Measurements from ENCODE around the gene DDX21.
"Not testable (repeated sequence)": the region's sequence is repeated elsewhere in the genome, so short reads cannot be mapped to it uniquely, and the experiment has no call there.

DDX21 gene

GRCh38 chr10:68955832-68956532 lies at the start of gene DDX21:
DDX21 (plus strand) TSS chr10:68956170; CDS start chr10:68956226, 56 bp downstream.
- DNase-seq (ENCODE audit: low read depth, low spot score): no peak
- H3K36me3 ChIP-seq (ENCODE audit: insufficient read depth, low read length): peaks cover 16% of the 10 kb centered on the region
- H3K4me3 ChIP-seq: peak within 1 kb of the TSS; percentile 89
- peak within 1 kb of the TSS; percentile 84 for H3K27ac ChIP-seq
- TF ChIP-seq POLR2AphosphoS5 (IDR thresholded peaks at IDR 0.05; ENCODE audit: borderline replicate concordance, low read depth, low read length): peak; percentile 82; the same call in 1 of the 2 replicates
- TF ChIP-seq FOXP2 (optimal IDR thresholded peaks at IDR 0.05; ENCODE audit: control extremely low read depth, extremely low read length, insufficient read depth): no peak
- no peaks in the 10 kb centered on the region for H3K9me3 ChIP-seq (ENCODE audit: low read depth, low read length)
- H3K9ac ChIP-seq (ENCODE audit: insufficient read length): peak within 1 kb of the TSS; percentile 78

GRCh38 chr10:68924593-68924992 lies 31.4 kb upstream of the DDX21 start:
- DNase-seq (ENCODE audit: low read depth, low spot score): no peak
- H3K27ac ChIP-seq: no peak overlapping the region
- H3K9me3 ChIP-seq (ENCODE audit: low read depth, low read length): no peaks in the 10 kb centered on the region
- TF ChIP-seq FOXP2 (optimal IDR thresholded peaks at IDR 0.05; ENCODE audit: control extremely low read depth, extremely low read length, insufficient read depth) (no peak), POLR2AphosphoS5 (IDR thresholded peaks at IDR 0.05; ENCODE audit: borderline replicate concordance, low read depth, low read length) (no peak), EZH2 (IDR thresholded peaks at IDR 0.05) (no peak)
- peaks cover 5% of the 10 kb centered on the region; the same call in 1 of the 2 replicates for H3K36me3 ChIP-seq (ENCODE audit: insufficient read depth, low read length)
- no peak overlapping the region for H3K4me3 ChIP-seq
- no peak overlapping the region for H3K9ac ChIP-seq (ENCODE audit: insufficient read length)

GRCh38 chr10:68925489-68925888 lies 30.5 kb upstream of the DDX21 start:
- Histone ChIP-seq H3K9me3 (ENCODE audit: low read depth, low read length) (no peaks in the 10 kb centered on the region), H3K27ac (no peak overlapping the region), H3K36me3 (ENCODE audit: insufficient read depth, low read length) (no peaks in the 10 kb centered on the region; the same call in 1 of the 2 replicates), H3K9ac (ENCODE audit: insufficient read length) (no peak overlapping the region), H3K4me3 (no peak overlapping the region)
- TF ChIP-seq POLR2AphosphoS5 (IDR thresholded peaks at IDR 0.05; ENCODE audit: borderline replicate concordance, low read depth, low read length) (no peak), EZH2 (IDR thresholded peaks at IDR 0.05) (no peak), FOXP2 (optimal IDR thresholded peaks at IDR 0.05; ENCODE audit: control extremely low read depth, extremely low read length, insufficient read depth) (no peak)
- DNase-seq (ENCODE audit: low read depth, low spot score): no peak

- not testable (repeated sequence) for H3K9me3 ChIP-seq (ENCODE audit: low read depth, low read length); H3K27ac ChIP-seq; H3K36me3 ChIP-seq (ENCODE audit: insufficient read depth, low read length); H3K9ac ChIP-seq (ENCODE audit: insufficient read length); H3K4me3 ChIP-seq; DNase-seq (ENCODE audit: low read depth, low spot score)
These were observed 26.8 kb upstream of the DDX21 start for GRCh38 chr10:68929157-68929556.

GRCh38 chr10:68929888-68930287 lies 26.1 kb upstream of the DDX21 start:
- not testable (repeated sequence) for DNase-seq (ENCODE audit: low read depth, low spot score); H3K36me3 ChIP-seq (ENCODE audit: insufficient read depth, low read length); H3K9ac ChIP-seq (ENCODE audit: insufficient read length)

GRCh38 chr10:68932860-68933259 lies 23.1 kb upstream of the DDX21 start:
- H3K9ac ChIP-seq (ENCODE audit: insufficient read length); H3K9me3 ChIP-seq (ENCODE audit: low read depth, low read length); H3K36me3 ChIP-seq (ENCODE audit: insufficient read depth, low read length); H3K27ac ChIP-seq; H3K4me3 ChIP-seq; DNase-seq (ENCODE audit: low read depth, low spot score): not testable (repeated sequence)

More at GRCh38 chr10:68929888-68930287, 26.1 kb upstream of the DDX21 start:
- not testable (repeated sequence) for H3K27ac ChIP-seq; H3K4me3 ChIP-seq; H3K9me3 ChIP-seq (ENCODE audit: low read depth, low read length)

- no peak for DNase-seq (ENCODE audit: low read depth, low spot score)
- H3K9me3 ChIP-seq (ENCODE audit: low read depth, low read length): no peaks in the 10 kb centered on the region
- H3K36me3 ChIP-seq (ENCODE audit: insufficient read depth, low read length): peaks cover 5% of the 10 kb centered on the region; the same call in 1 of the 2 replicates
- H3K4me3 ChIP-seq: no peak overlapping the region
- no peak overlapping the region for H3K27ac ChIP-seq
- H3K9ac ChIP-seq (ENCODE audit: insufficient read length): no peak overlapping the region
- TF ChIP-seq EZH2 (IDR thresholded peaks at IDR 0.05) (no peak), POLR2AphosphoS5 (IDR thresholded peaks at IDR 0.05; ENCODE audit: borderline replicate concordance, low read depth, low read length) (no peak), FOXP2 (optimal IDR thresholded peaks at IDR 0.05; ENCODE audit: control extremely low read depth, extremely low read length, insufficient read depth) (no peak)
These were observed 21.0 kb upstream of the DDX21 start for GRCh38 chr10:68934994-68935393.

- H3K36me3 ChIP-seq (ENCODE audit: insufficient read depth, low read length): peaks cover 5% of the 10 kb centered on the region; the same call in 1 of the 2 replicates
- H3K27ac ChIP-seq: no peak overlapping the region
- H3K9me3 ChIP-seq (ENCODE audit: low read depth, low read length): no peaks in the 10 kb centered on the region
- H3K4me3 ChIP-seq: no peak overlapping the region
- TF ChIP-seq POLR2AphosphoS5 (IDR thresholded peaks at IDR 0.05; ENCODE audit: borderline replicate concordance, low read depth, low read length): no peak
- TF ChIP-seq EZH2 (IDR thresholded peaks at IDR 0.05): no peak
- no peak for TF ChIP-seq FOXP2 (optimal IDR thresholded peaks at IDR 0.05; ENCODE audit: control extremely low read depth, extremely low read length, insufficient read depth)
- DNase-seq (ENCODE audit: low read depth, low spot score): no peak
- H3K9ac ChIP-seq (ENCODE audit: insufficient read length): no peak overlapping the region
These were observed 17.9 kb upstream of the DDX21 start for GRCh38 chr10:68938117-68938516.

- no peak for TF ChIP-seq POLR2AphosphoS5 (IDR thresholded peaks at IDR 0.05; ENCODE audit: borderline replicate concordance, low read depth, low read length)
- Histone ChIP-seq H3K4me3 (no peak overlapping the region), H3K9ac (ENCODE audit: insufficient read length) (no peak overlapping the region), H3K27ac (no peak overlapping the region), H3K36me3 (ENCODE audit: insufficient read depth, low read length) (peaks cover 5% of the 10 kb centered on the region; the same call in 1 of the 2 replicates), H3K9me3 (ENCODE audit: low read depth, low read length) (no peaks in the 10 kb centered on the region)
- no peak for DNase-seq (ENCODE audit: low read depth, low spot score)
These were observed 17.1 kb upstream of the DDX21 start for GRCh38 chr10:68938884-68939283.

GRCh38 chr10:68940917-68941316 lies 15.1 kb upstream of the DDX21 start:
- not testable (repeated sequence) for DNase-seq (ENCODE audit: low read depth, low spot score); H3K36me3 ChIP-seq (ENCODE audit: insufficient read depth, low read length); H3K9me3 ChIP-seq (ENCODE audit: low read depth, low read length); H3K9ac ChIP-seq (ENCODE audit: insufficient read length); H3K27ac ChIP-seq; H3K4me3 ChIP-seq
